ENCODE measurements around the gene ADORA3.

Gene ADORA3

GRCh38 chr1:111471012-111471411 is 32.4 kb downstream of the ADORA3 start:
- no peak overlapping the region for H3K27ac ChIP-seq
- peaks cover 5% of the 10 kb centered on the region for H3K36me3 ChIP-seq (replicated peaks)
- DNase-seq = no peak
- in situ Hi-C loops (cut with HindIII; ENCODE audit: low pct_ligation_motif_present, low sequenced_read_pairs) = no loop called here
- no peaks in the 10 kb centered on the region for H3K27me3 ChIP-seq (replicated peaks)
- H3K4me3 ChIP-seq (ENCODE audit: low read depth, low read length) = no peak overlapping the region
- TF ChIP-seq, protein P1, sequence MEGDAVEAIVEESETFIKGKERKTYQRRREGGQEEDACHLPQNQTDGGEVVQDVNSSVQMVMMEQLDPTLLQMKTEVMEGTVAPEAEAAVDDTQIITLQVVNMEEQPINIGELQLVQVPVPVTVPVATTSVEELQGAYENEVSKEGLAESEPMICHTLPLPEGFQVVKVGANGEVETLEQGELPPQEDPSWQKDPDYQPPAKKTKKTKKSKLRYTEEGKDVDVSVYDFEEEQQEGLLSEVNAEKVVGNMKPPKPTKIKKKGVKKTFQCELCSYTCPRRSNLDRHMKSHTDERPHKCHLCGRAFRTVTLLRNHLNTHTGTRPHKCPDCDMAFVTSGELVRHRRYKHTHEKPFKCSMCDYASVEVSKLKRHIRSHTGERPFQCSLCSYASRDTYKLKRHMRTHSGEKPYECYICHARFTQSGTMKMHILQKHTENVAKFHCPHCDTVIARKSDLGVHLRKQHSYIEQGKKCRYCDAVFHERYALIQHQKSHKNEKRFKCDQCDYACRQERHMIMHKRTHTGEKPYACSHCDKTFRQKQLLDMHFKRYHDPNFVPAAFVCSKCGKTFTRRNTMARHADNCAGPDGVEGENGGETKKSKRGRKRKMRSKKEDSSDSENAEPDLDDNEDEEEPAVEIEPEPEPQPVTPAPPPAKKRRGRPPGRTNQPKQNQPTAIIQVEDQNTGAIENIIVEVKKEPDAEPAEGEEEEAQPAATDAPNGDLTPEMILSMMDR (IDR thresholded peaks at IDR 0.05; ENCODE audit: low read depth, low read length, missing control alignments) = no peak

GRCh38 chr1:111470596-111470995 is 32.8 kb downstream of the ADORA3 start:
- Histone ChIP-seq H3K36me3 (replicated peaks) (peaks cover 5% of the 10 kb centered on the region), H3K4me3 (ENCODE audit: low read depth, low read length) (no peak overlapping the region), H3K27ac (no peak overlapping the region), H3K27me3 (replicated peaks) (no peaks in the 10 kb centered on the region)
- in situ Hi-C loops (cut with HindIII; ENCODE audit: low pct_ligation_motif_present, low sequenced_read_pairs) = no loop called here
- TF ChIP-seq, protein P1 (IDR thresholded peaks at IDR 0.05; ENCODE audit: low read depth, low read length, missing control alignments) = no peak
- DNase-seq = no peak

DNA sequence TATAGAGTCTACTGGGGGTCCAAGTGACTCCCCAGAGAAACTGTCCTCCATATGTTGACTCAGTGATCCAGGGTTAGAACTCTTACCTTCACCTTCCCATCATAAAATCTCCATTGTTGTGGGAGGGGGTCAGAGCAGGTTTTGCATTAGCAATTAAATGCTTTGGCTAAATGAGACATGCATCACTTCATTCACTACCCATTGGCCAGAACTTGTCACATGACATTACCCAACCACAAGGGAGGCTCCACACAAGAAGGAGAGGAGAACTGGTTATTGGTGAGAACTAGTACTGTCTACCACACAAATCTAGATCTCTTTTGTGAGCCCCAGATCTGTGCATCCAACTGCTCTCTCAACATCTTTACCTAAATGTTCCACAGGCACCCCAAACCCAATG is 33.9 kb downstream of the ADORA3 start:
- in situ Hi-C loops (cut with HindIII; ENCODE audit: low pct_ligation_motif_present, low sequenced_read_pairs) = no loop called here
- DNase-seq = no peak
- no peak overlapping the region for H3K4me3 ChIP-seq (ENCODE audit: low read depth, low read length)
- no peak overlapping the region for H3K27ac ChIP-seq
- no peaks in the 10 kb centered on the region for H3K27me3 ChIP-seq (replicated peaks)
- TF ChIP-seq, protein P1 (IDR thresholded peaks at IDR 0.05; ENCODE audit: low read depth, low read length, missing control alignments) = no peak
- H3K36me3 ChIP-seq (replicated peaks) = peaks cover 5% of the 10 kb centered on the region

- no peak for DNase-seq
- Histone ChIP-seq H3K4me3 (ENCODE audit: low read depth, low read length) (no peak overlapping the region), H3K27me3 (replicated peaks) (no peaks in the 10 kb centered on the region), H3K27ac (no peak overlapping the region), H3K36me3 (replicated peaks) (peaks cover 5% of the 10 kb centered on the region)
- TF ChIP-seq, protein P1 (IDR thresholded peaks at IDR 0.05; ENCODE audit: low read depth, low read length, missing control alignments) = no peak
- in situ Hi-C loops (cut with HindIII; ENCODE audit: low pct_ligation_motif_present, low sequenced_read_pairs) = no loop called here
These were observed 34.7 kb downstream of the ADORA3 start for GRCh38 chr1:111468717-111469100.

DNA sequence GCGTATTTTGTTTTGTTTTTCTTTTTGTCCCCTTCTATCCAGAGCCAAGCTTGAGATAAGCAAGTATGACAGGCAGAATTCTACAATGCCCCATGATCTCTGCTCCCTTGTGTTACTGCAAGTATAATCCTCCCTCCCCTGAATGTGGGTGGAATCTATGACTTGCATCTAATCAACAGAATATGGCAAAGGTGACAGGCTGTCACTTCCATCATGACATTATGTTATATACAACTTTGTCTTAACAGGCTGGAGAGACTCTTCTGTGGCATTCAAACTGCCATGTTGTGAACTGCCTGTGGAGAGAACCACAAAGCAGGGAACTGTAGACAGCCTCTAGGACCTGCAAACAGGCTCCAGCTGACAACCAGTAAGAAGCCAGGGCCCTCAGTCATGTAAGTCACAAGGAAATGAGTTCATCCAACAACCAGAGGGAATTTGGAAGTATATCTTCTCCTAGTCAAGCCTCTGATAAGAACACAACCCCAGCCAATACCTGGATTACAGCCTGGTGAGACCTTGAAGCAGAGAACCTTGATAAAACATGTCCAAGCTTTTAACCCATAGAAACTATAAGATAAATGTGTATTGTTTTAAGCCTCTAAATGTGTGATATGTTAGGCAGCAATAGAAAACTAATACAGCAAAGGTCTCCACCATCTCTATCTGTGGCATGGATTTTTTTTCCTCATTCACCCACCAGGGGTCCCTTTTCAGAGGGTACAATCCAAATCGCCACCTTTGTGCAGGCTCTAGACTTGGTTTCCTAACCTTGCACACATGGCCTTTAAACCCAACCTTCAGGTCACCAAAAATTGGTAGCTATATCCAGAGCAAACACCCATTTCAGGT is 35.3 kb downstream of the ADORA3 start:
- DNase-seq = no peak
- in situ Hi-C loops (cut with HindIII; ENCODE audit: low pct_ligation_motif_present, low sequenced_read_pairs) = no loop called here
- peaks cover 5% of the 10 kb centered on the region for H3K36me3 ChIP-seq (replicated peaks)
- no peaks in the 10 kb centered on the region for H3K27me3 ChIP-seq (replicated peaks)
- no peak overlapping the region for H3K27ac ChIP-seq
- no peak overlapping the region for H3K4me3 ChIP-seq (ENCODE audit: low read depth, low read length)
- TF ChIP-seq, protein P1 (IDR thresholded peaks at IDR 0.05; ENCODE audit: low read depth, low read length, missing control alignments) = no peak

DNA sequence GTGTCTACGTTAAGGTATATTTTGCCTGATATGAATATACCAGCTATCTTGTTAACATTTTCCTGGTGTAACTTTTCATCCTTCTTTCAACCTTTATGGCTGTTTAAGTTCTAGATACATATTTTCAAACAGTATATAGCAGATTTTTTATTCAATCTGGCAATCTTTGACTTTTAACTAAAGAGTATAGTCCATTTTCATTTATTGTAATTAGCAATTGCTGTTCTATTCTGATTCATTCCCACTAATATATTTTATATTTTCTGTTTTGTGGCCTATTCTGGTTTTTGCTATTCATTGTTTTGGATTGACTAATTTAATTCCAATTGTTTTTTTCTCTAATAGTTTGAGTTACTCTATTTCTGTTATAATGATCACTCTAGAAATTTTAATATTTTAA is 37.0 kb downstream of the ADORA3 start:
- Histone ChIP-seq H3K27me3 (replicated peaks) (no peaks in the 10 kb centered on the region), H3K36me3 (replicated peaks) (peaks cover 17% of the 10 kb centered on the region), H3K4me3 (ENCODE audit: low read depth, low read length) (no peak overlapping the region), H3K27ac (no peak overlapping the region)
- DNase-seq = no peak
- TF ChIP-seq, protein P1 (IDR thresholded peaks at IDR 0.05; ENCODE audit: low read depth, low read length, missing control alignments) = no peak
- in situ Hi-C loops (cut with HindIII; ENCODE audit: low pct_ligation_motif_present, low sequenced_read_pairs) = no loop called here

All from brain microvascular endothelial cell (primary cell).